Nephron (organoid): ENCODE measurements around the gene BICC1.

ENCODE experiments used
- H3K27ac Mint-ChIP-seq, 3 experiments: 2 replicates each; pipeline ENCODE4 v1.8.0; 2020; ENCODE audit warnings: mixed read lengths in 3 of 3, mild to moderate bottlenecking in 2 of 3, moderate library complexity in 1 of 3
- H3K27me3 Mint-ChIP-seq: 2 replicates; pipeline ENCODE4 v1.8.0; 2021; ENCODE audit warnings: low read depth, mild to moderate bottlenecking, moderate library complexity, mixed read lengths
- H3K36me3 Mint-ChIP-seq: 2 replicates; pipeline ENCODE4 v1.8.0; 2020; ENCODE audit warnings: low read depth, mixed read lengths
- H3K4me1 Mint-ChIP-seq: 2 replicates; pipeline ENCODE4 v1.8.0; 2020; ENCODE audit warnings: mixed read lengths
- H3K4me3 Mint-ChIP-seq, 3 experiments: 2 replicates each; pipeline ENCODE4 v1.8.0; 2020; ENCODE audit warnings: mild to moderate bottlenecking in 3 of 3, mixed read lengths in 3 of 3, moderate library complexity in 2 of 3
- H3K9me3 Mint-ChIP-seq: 2 replicates; pipeline ENCODE4 v1.8.0; 2020; ENCODE audit warnings: mixed read lengths
- CTCF ChIP-seq, 3 experiments: fragments of 200-600 bp; sonication (generic); IDR thresholded peaks; one replicate each; pipeline ENCODE4 v1.5.0; 2021; ENCODE audit warnings: antibody characterized with exemption in 3 of 3; ENCODE audit not compliant: unreplicated experiment in 3 of 3

Gene BICC1

GRCh38 chr10:58764087-58764747, 251.5 kb downstream of the BICC1 start:
- TF ChIP-seq CTCF (IDR thresholded peaks at IDR 0.05; ENCODE audit: unreplicated experiment in 3 of 3), result no peak
- H3K36me3 Mint-ChIP-seq, result peaks cover 16% of the 10 kb centered on the region
- H3K9me3 Mint-ChIP-seq, result peaks cover 17% of the 10 kb centered on the region
- H3K4me1 Mint-ChIP-seq, result peaks cover 37% of the 10 kb centered on the region
- H3K4me3 Mint-ChIP-seq, result peak overlapping the region in 1 of 3 experiments; percentile 9
- no peaks in the 10 kb centered on the region for H3K27me3 Mint-ChIP-seq
- H3K27ac Mint-ChIP-seq, result peak overlapping the region; percentile 37 to 73 (median 56)

- H3K4me3 Mint-ChIP-seq, result no peak overlapping the region
- H3K4me1 Mint-ChIP-seq, result peaks cover 34% of the 10 kb centered on the region
- no peak for TF ChIP-seq CTCF (IDR thresholded peaks at IDR 0.05; ENCODE audit: unreplicated experiment in 3 of 3)
- peak overlapping the region in 1 of 3 experiments; percentile 78 for H3K27ac Mint-ChIP-seq
- H3K9me3 Mint-ChIP-seq, result peaks cover 17% of the 10 kb centered on the region
- H3K27me3 Mint-ChIP-seq, result no peaks in the 10 kb centered on the region
- H3K36me3 Mint-ChIP-seq, result peaks cover 16% of the 10 kb centered on the region
Measured at GRCh38 chr10:58765910-58766309, 253.2 kb downstream of the BICC1 start.

- Mint-ChIP-seq H3K4me1 (peaks cover 43% of the 10 kb centered on the region), H3K27me3 (no peaks in the 10 kb centered on the region), H3K4me3 (no peak overlapping the region), H3K27ac (peak overlapping the region in 1 of 3 experiments; percentile 24), H3K36me3 (peaks cover 16% of the 10 kb centered on the region), H3K9me3 (peaks cover 17% of the 10 kb centered on the region)
- no peak for TF ChIP-seq CTCF (IDR thresholded peaks at IDR 0.05; ENCODE audit: unreplicated experiment in 3 of 3)
Measured at GRCh38 chr10:58767652-58768051, 255.0 kb downstream of the BICC1 start.

GRCh38 chr10:58771863-58772262, 259.2 kb downstream of the BICC1 start:
- H3K4me1 Mint-ChIP-seq, result peaks cover 52% of the 10 kb centered on the region
- H3K27ac Mint-ChIP-seq, result peak overlapping the region in 2 of 3 experiments; percentile 73 to 89
- TF ChIP-seq CTCF (IDR thresholded peaks at IDR 0.05; ENCODE audit: unreplicated experiment in 3 of 3), result no peak
- no peaks in the 10 kb centered on the region for H3K27me3 Mint-ChIP-seq
- peaks cover 11% of the 10 kb centered on the region for H3K9me3 Mint-ChIP-seq
- H3K4me3 Mint-ChIP-seq, result no peak overlapping the region
- H3K36me3 Mint-ChIP-seq, result peaks cover 9% of the 10 kb centered on the region

GRCh38 chr10:58772758-58773157, 260.1 kb downstream of the BICC1 start:
- Mint-ChIP-seq H3K9me3 (peaks cover 4% of the 10 kb centered on the region), H3K4me1 (peaks cover 59% of the 10 kb centered on the region), H3K4me3 (peak overlapping the region in 1 of 3 experiments; percentile 3), H3K36me3 (peaks cover 2% of the 10 kb centered on the region), H3K27me3 (no peaks in the 10 kb centered on the region), H3K27ac (peak overlapping the region in 2 of 3 experiments; percentile 85 to 89)
- no peak for TF ChIP-seq CTCF (IDR thresholded peaks at IDR 0.05; ENCODE audit: unreplicated experiment in 3 of 3)

GRCh38 chr10:58773341-58773740, 260.7 kb downstream of the BICC1 start:
- TF ChIP-seq CTCF (IDR thresholded peaks at IDR 0.05; ENCODE audit: unreplicated experiment in 3 of 3), result no peak
- no peaks in the 10 kb centered on the region for H3K27me3 Mint-ChIP-seq
- peak overlapping the region in 2 of 3 experiments; percentile 85 to 89 for H3K27ac Mint-ChIP-seq
- H3K4me1 Mint-ChIP-seq, result peaks cover 59% of the 10 kb centered on the region
- no peaks in the 10 kb centered on the region for H3K36me3 Mint-ChIP-seq
- H3K4me3 Mint-ChIP-seq, result no peak overlapping the region
- H3K9me3 Mint-ChIP-seq, result no peaks in the 10 kb centered on the region
